Right lobe of liver (tissue), 6 donors: ENCODE results near the gene LXN. TPM values are rescaled to one million over a fixed set of nuclear protein-coding genes. Genes with fewer than 3 reads are reported as not detected.

Source experiments
- ATAC-seq, 4 donors: fragments of 200-7000 bp; cut with Tn5 transposase; one replicate each; pipeline ENCODE4 v1.9.1; 2020; ENCODE audit warnings: mild to moderate bottlenecking in 4 of 4, moderate library complexity in 4 of 4
- DNase-seq, 3 donors: peaks; one replicate each; pipeline ENCODE4 v3.0.0-alpha.2; 2020
- H3K27ac ChIP-seq, 3 donors: fragments of 200-600 bp; one replicate each; pipeline ENCODE4 v1.8.0; 2022
- H3K27me3 ChIP-seq, 2 donors: fragments of 200-600 bp; one replicate each; pipeline ENCODE4 v1.8.0; 2022
- H3K36me3 ChIP-seq, 4 donors: fragments of 200-600 bp; sonication (generic) in 1 of 4; one replicate each; pipeline versions ENCODE4 v1.5.1 to v1.8.0; 2017 to 2022; ENCODE audit warnings: control low read depth in 1 of 4
- H3K4me1 ChIP-seq, 4 donors: fragments of 200-600 bp; sonication (generic) in 1 of 4; one replicate each; pipeline versions ENCODE4 v1.5.1 to v1.8.0; 2017 to 2022; ENCODE audit warnings: control low read depth in 1 of 4
- H3K4me3 ChIP-seq, 3 donors: fragments of 200-600 bp; one replicate each; pipeline ENCODE4 v1.8.0; 2022
- H3K9me3 ChIP-seq, 4 donors: fragments of 200-600 bp; sonication (generic) in 1 of 4; one replicate each; pipeline versions ENCODE4 v1.5.1 to v1.8.0; 2017 to 2022; ENCODE audit warnings: control low read depth in 1 of 4
- CTCF ChIP-seq, 4 donors: fragments of 200-600 bp in 3 of 4; fragments of 450-650 bp in 1 of 4; IDR thresholded peaks; one replicate each; pipeline versions ENCODE4 v1.5.1 to v1.8.0; 2016 to 2022; ENCODE audit warnings: antibody characterized with exemption in 4 of 4, mild to moderate bottlenecking in 2 of 4
- WGBS: methylation state at CpG from one replicate; pipeline ENCODE4 v1.1.6; 2018; ENCODE audit warnings: low coverage, low lambda C conversion rate; ENCODE audit not compliant: insufficient coverage; ENCODE audit errors: missing lambda C conversion rate; 5-methylcytosine and 5-hydroxymethylcytosine counted together
- intact Hi-C, 2 donors: fragments of 100-400 bp; cut with DNase I; formaldehyde crosslinking; loops; one replicate each; pipeline versions ENCODE4 v1.11.2 to v1.14.1; 2022
- small RNA-seq, 2 experiments: library from RNA; depleted of rRNA; stranded (forward); fragments of <200 nt; gene quantifications; one replicate each; pipeline ENCODE3, GENCODE V24; 2016
- total RNA-seq, 6 experiments: library from RNA; depleted of rRNA in 2 of 6; stranded (reverse); fragments of >200 nt in 2 of 6; fragmentation: NEBNext Ultra II Directional in 3 of 6; extraction: Animal tissue kit (Norgen Biotek cat#: 25700) in 3 of 6; gene quantifications; one replicate each; pipeline versions ENCODE4 v1.1.0 to v1.2.4, GENCODE V29; 2016 to 2023
- donor health status: DM: no; HTN: yes; CAD: no.
- donor health status: DM: no; HTN: no; CAD: no.
- donor health status: DM: no; HTN: no; CAD: no.
- donor health status: DM: no; HTN: yes; CAD: no.
- donor health status: DM: no; HTN: yes; CAD: no.

The LXN gene
- total RNA-seq, 6 experiments from 2014 or later, result 0.84 to 3.4 (median 2.0) TPM

- TF ChIP-seq CTCF (IDR thresholded peaks at IDR 0.05), result no peak
- H3K4me1 ChIP-seq, result no peaks in the 10 kb centered on the region
Measured at GRCh38 chr3:158617982-158618875, 54.2 kb downstream of the LXN start.

More at GRCh38 chr3:158617982-158618875, 54.2 kb downstream of the LXN start:
- DNase-seq (no peak), ATAC-seq (no peak)
- no peak overlapping the region for H3K4me3 ChIP-seq
- H3K27ac ChIP-seq, result no peak overlapping the region
- H3K27me3 ChIP-seq, result no peaks in the 10 kb centered on the region
- no peaks in the 10 kb centered on the region for H3K9me3 ChIP-seq
- no peaks in the 10 kb centered on the region for H3K36me3 ChIP-seq
- intact Hi-C loops, result no loop called here
- WGBS, result 33% methylated on average over 1 of the region's 1 CpG

Small RNAs within 50 kb of the gene (small RNA-seq; reads per million reads assigned to genes)
- gene AC025033.1 (0 reads per million in 2 experiments), gene AC080013.6 (0 to 0.10 reads per million in 2 experiments)

Other genes with a start within 250 kb of the LXN start
- 1 to 10 TPM in 1 of 6 experiments, under 1 TPM in 5; 0.12 to 1.0 (median 0.31) TPM for gene MLF1, start 101.5 kb downstream of the LXN start, total RNA-seq
- 10 to 100 TPM; 40.2 to 61.5 (median 43.8) TPM for gene GFM1, start 28.1 kb downstream of the LXN start, total RNA-seq
- gene RARRES1, start 59.8 kb upstream of the LXN start, total RNA-seq, result 1 to 10 TPM; 1.8 to 9.2 (median 7.0) TPM
- 10 to 100 TPM; 25.3 to 38.5 (median 35.3) TPM for gene MFSD1, start 129.4 kb upstream of the LXN start, total RNA-seq